ENCODE measurements around the gene NR3C1. TPM values are rescaled to one million over a fixed set of nuclear protein-coding genes. Genes with fewer than 3 reads are reported as not detected.

NR3C1 gene
- total and polyA plus RNA-seq, 2 of the 4 experiments (the other 2 are of a cell fraction), result 13.7 to 77.4 TPM

DNA sequence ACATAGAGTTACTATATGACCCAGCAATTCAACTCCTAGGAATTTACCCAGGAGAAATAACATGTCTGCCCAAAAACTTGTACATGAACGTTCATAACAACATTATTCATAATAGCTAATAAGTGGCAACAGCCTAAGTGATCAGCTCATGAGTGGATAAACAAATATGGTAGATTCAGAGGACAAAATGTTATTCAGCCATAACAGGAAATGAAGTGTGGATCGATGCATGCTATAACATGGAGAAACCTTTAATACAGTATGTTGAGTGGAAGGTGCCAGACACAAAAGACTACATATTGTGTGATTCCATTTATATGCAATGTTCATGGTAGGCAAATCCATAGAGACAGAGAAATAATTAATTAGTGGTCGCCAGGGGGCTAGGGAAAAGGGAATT lies 22.3 kb upstream of the NR3C1 start:
- no peak for TF ChIP-seq CEBPB (IDR thresholded peaks at IDR 0.05; ENCODE audit: low read depth, low read length)
- TF ChIP-seq RCOR1 (IDR thresholded peaks at IDR 0.05; ENCODE audit: insufficient replicate concordance, low read length), result no peak
- TF ChIP-seq RFX5 (IDR thresholded peaks at IDR 0.05; ENCODE audit: low read depth, low read length), result no peak
- no peak for TF ChIP-seq RAD21 (IDR thresholded peaks at IDR 0.05; ENCODE audit: low read length)
- TF ChIP-seq, protein P1, sequence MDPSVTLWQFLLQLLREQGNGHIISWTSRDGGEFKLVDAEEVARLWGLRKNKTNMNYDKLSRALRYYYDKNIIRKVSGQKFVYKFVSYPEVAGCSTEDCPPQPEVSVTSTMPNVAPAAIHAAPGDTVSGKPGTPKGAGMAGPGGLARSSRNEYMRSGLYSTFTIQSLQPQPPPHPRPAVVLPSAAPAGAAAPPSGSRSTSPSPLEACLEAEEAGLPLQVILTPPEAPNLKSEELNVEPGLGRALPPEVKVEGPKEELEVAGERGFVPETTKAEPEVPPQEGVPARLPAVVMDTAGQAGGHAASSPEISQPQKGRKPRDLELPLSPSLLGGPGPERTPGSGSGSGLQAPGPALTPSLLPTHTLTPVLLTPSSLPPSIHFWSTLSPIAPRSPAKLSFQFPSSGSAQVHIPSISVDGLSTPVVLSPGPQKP (IDR thresholded peaks at IDR 0.05; ENCODE audit: borderline replicate concordance, low read depth, low read length), result no peak
- TF ChIP-seq, protein P2, sequence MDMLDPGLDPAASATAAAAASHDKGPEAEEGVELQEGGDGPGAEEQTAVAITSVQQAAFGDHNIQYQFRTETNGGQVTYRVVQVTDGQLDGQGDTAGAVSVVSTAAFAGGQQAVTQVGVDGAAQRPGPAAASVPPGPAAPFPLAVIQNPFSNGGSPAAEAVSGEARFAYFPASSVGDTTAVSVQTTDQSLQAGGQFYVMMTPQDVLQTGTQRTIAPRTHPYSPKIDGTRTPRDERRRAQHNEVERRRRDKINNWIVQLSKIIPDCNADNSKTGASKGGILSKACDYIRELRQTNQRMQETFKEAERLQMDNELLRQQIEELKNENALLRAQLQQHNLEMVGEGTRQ (IDR thresholded peaks at IDR 0.05; ENCODE audit: low read depth, low read length), result no peak
- no peak overlapping the region for H2AFZ ChIP-seq (replicated peaks; ENCODE audit: low read length, poor library complexity)
- in situ Hi-C loops (cut with MboI; ENCODE audit: low sequenced_read_pairs), result no loop called here

More for the DNA sequence above, 22.3 kb upstream of the NR3C1 start:
- Histone ChIP-seq H3K4ac (ENCODE audit: low read depth, low read length) (no peak overlapping the region), H2BK15ac (ENCODE audit: low read depth, low read length) (no peak overlapping the region), H3K36me3 (ENCODE audit: control insufficient read depth, insufficient read depth, low read length) (no peaks in the 10 kb centered on the region), H3K14ac (replicated peaks; ENCODE audit: low read depth, low read length) (no peak overlapping the region), H3K79me1 (ENCODE audit: low read depth in 1 of 2, low read length in 2 of 2) (no peaks in the 10 kb centered on the region), H3K4me1 (ENCODE audit: control insufficient read depth, insufficient read depth, low read length) (no peaks in the 10 kb centered on the region), H3K27ac (ENCODE audit: insufficient read depth, low read length) (no peak overlapping the region), H4K20me1 (ENCODE audit: insufficient read depth, low read length) (no peaks in the 10 kb centered on the region), H2BK120ac (ENCODE audit: low read depth, low read length) (no peak overlapping the region), H3K23ac (ENCODE audit: low read depth, low read length) (no peak overlapping the region), H3K9me1 (ENCODE audit: insufficient read depth, low read length) (no peaks in the 10 kb centered on the region), H3K18ac (ENCODE audit: low read depth, low read length) (no peak overlapping the region), H3K9me3 (ENCODE audit: control insufficient read depth, insufficient read depth, low read length) (no peaks in the 10 kb centered on the region), H4K5ac (ENCODE audit: low read depth, low read length) (no peak overlapping the region), H3K27me3 (ENCODE audit: control insufficient read depth, insufficient read depth, low read length) (no peaks in the 10 kb centered on the region), H2AK5ac (ENCODE audit: low read depth, low read length) (no peak overlapping the region), H4K8ac (ENCODE audit: low read depth in 2 of 2, low read length in 2 of 2) (no peak overlapping the region), H2AK9ac (replicated peaks; ENCODE audit: low read depth, low read length, poor library complexity) (no peak overlapping the region), H4K91ac (ENCODE audit: insufficient read depth, low read depth, low read length) (no peak overlapping the region), H3K4me3 (ENCODE audit: insufficient read depth, low read depth, low read length) (no peak overlapping the region), H3K9ac (ENCODE audit: low read depth, low read length) (no peak overlapping the region), H3K56ac (ENCODE audit: extremely low read depth, insufficient read depth, low read length) (no peak overlapping the region), H3K4me2 (ENCODE audit: low read depth, low read length) (no peak overlapping the region), H2BK20ac (ENCODE audit: low read depth, low read length) (no peak overlapping the region), H2BK5ac (ENCODE audit: low read depth, low read length, poor library complexity, severe bottlenecking) (no peak overlapping the region)
- no TSS peak for BruUV-seq (replicated peaks)
- no peak for ATAC-seq (ENCODE audit: low read depth)
- CTCF ChIA-PET, result no interaction called here
- DNase-seq, result no peak
- intact Hi-C loops (cut with micrococcal nuclease) (no loop called here), dilution Hi-C loops (cut with HindIII; ENCODE audit: low sequenced_read_pairs, unreplicated experiment) (no loop called here)
- POLR2A ChIA-PET (ENCODE audit: unreplicated experiment), result no interaction called here
- no CpG with 5 or more reads among the region's 3 CpGs for WGBS, 2 experiments (ENCODE audit: extremely low coverage in 2 of 2, insufficient read length in 1 of 2)
